SK-N-DZ (cell line): ENCODE measurements around the gene TMSB15C.

Experiments
- DNase-seq: peaks from one replicate; pipeline ENCODE4 v3.0.0-alpha.2; 2015; ENCODE audit warnings: low spot score

Gene TMSB15C

DNA sequence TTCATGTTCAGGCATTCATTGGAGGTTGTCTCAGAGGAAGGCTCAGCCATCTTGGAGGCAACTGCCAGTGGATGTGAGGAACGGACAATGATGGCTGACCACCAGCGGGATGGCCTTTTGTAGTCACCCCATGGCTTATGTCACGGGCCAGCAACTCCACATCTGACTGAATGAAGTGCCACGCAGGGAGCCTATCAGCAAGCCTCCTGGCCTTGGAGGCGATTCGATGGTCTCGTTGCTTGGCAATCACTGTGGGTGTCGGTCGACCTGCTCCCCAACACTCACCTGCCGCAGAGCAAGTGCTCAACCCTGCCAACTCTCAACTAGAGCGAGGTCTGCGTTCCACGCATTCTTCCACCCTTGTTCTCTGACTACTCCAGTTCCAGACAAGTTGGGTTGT, 28.9 kb downstream of the TMSB15C start:
- DNase-seq: no peak

DNA sequence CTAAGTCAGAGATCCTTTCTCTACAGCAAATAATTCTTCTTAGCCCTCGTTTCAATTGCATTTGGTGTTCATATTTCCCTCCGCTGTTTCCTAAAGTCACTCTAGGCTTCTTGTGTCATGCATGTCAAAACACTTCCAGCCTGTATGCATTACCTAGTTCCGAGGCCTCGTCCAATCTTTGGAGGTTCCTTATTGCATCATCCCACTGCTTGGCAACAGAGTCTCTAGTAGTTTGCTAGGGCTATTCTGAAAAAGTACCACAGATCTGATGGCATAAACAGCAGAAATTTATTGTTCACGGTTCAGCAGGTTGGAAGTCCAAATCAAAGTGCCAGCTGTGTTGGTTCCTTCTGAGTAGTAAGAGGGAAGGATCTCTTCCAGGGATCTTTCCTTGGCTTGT, 30.4 kb downstream of the TMSB15C start:
- no peak for DNase-seq

DNA sequence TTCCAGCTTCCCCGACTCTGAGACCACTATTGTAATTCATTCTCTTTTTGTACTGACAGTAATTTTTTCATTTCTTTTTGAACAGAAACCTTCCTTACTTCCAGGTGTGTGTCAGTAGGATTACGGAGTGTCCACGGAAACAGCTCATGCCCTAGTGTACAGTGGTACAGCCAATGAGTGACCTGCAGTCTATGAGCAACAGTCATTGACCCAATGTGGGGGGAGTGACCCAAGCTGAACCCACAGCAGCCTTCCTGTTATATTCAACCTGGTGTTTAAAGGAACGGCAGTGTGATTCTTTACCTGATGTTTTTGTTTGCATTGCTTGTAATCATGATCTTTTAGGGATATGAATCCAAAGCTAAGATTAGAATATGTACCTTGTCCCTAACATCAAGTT, 35.0 kb downstream of the TMSB15C start:
- DNase-seq: no peak

DNA sequence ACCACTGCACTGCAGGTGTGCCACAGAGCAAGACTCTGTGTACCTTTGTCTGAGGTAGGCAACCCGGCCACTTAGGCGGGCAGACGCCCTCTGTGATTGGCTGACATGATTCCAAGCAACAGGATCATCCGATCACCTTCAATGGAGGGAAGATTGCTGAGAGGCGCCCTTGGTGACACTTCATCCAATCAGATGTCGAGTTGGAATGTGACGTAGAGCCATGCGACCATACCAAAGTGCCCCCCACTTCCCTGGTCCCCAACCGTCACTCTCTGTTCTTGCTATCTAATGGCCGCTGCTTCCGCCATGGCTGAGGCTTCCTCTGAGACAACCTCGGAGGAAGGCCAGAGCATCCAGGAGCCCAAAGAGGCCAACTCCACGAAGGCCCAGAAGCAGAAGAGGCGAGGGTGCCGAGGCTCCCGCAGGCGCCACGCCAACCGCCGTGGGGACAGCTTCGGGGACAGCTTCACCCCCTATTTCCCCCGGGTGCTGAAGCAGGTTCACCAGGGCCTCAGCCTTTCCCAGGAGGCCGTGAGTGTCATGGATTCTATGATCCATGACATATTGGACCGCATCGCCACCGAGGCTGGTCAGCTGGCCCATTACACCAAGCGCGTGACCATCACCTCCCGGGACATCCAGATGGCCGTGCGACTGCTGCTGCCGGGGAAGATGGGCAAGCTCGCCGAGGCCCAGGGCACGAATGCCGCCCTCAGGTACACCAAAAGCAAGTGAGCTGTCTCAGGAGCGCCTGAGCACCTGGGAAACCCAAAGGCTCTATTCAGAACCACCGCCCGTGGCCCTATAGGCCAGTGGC, 36.1 kb downstream of the TMSB15C start, which contains the start of gene H2BW2:
TSS of gene H2BW2 (plus strand) at position 268 of the 817 bp plus-strand sequence. CDS start at position 307, 39 bp downstream.
- DNase-seq: no peak
